ENCODE results near the gene HS6ST3.

DNA sequence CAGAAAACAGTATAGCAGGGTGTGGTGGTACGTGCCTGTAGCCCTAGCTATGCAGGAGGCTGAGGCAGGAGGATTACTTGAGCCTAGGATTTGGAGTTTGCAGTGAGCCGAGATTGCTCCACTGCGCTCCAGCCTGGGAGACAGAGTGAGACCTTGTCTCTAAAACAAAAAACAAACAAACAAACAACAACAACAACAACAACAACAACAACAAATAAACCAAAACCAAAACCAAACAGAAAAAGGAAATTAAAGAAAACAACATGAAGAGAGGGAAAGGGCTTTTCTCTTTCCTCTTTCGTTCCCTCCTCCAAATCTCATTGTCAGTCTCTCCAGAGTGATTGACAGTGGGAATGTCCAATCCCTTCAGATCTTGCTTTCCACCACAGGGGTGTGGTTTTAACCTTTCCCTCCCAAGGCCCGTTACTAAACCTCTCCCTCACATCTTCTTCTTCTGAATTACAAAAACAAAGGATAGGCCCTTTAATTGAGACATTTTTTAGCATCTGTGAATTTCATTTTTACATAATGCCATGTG is 341.2 kb downstream of the HS6ST3 start:
- TF ChIP-seq, protein P1, sequence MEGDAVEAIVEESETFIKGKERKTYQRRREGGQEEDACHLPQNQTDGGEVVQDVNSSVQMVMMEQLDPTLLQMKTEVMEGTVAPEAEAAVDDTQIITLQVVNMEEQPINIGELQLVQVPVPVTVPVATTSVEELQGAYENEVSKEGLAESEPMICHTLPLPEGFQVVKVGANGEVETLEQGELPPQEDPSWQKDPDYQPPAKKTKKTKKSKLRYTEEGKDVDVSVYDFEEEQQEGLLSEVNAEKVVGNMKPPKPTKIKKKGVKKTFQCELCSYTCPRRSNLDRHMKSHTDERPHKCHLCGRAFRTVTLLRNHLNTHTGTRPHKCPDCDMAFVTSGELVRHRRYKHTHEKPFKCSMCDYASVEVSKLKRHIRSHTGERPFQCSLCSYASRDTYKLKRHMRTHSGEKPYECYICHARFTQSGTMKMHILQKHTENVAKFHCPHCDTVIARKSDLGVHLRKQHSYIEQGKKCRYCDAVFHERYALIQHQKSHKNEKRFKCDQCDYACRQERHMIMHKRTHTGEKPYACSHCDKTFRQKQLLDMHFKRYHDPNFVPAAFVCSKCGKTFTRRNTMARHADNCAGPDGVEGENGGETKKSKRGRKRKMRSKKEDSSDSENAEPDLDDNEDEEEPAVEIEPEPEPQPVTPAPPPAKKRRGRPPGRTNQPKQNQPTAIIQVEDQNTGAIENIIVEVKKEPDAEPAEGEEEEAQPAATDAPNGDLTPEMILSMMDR (IDR thresholded peaks at IDR 0.05 in 2 of 3, conservative IDR thresholded peaks at IDR 0.05 in 1 of 3; ENCODE audit: insufficient read depth in 2 of 3, low read depth in 1 of 3, low read length in 3 of 3): no peak
- TF ChIP-seq ZKSCAN1 (IDR thresholded peaks at IDR 0.05; ENCODE audit: low read depth, low read length) (no peak), POLR2B (IDR thresholded peaks at IDR 0.05; ENCODE audit: low read depth, partially characterized antibody) (no peak), TAF1 (IDR thresholded peaks at IDR 0.05; ENCODE audit: control insufficient read depth, extremely low read depth, insufficient read depth, low read length, severe bottlenecking) (no peak), CEBPB (tag; IDR thresholded peaks at IDR 0.05) (no peak)
